Natural killer cell (primary cell): Measurements from ENCODE around the gene CCL4L2. TPM values are rescaled to one million over a fixed set of nuclear protein-coding genes. Genes with fewer than 3 reads are reported as not detected.
A peak's percentile ranks its signal among the peaks of the same experiment; 100 is the strongest.
"Not testable (repeated sequence)": the region's sequence is repeated elsewhere in the genome, so short reads cannot be mapped to it uniquely, and the experiment has no call there.

Experiments
- ATAC-seq, 3 donors: fragments of 150-1000 bp in 2 of 3; fragments of 200-7000 bp in 1 of 3; cut with Tn5 transposase; 1 replicate in 1 of 3; 2 replicates in 2 of 3; pipeline ENCODE4 v1.10.0; 2021; ENCODE audit warnings: mild to moderate bottlenecking in 2 of 3, moderate library complexity in 2 of 3
- DNase-seq, 2 donors: peaks; one replicate each; pipeline versions ENCODE4 v3.0.0 to v3.0.0-alpha.2; 2013 to 2021; ENCODE audit warnings: mixed read lengths in 1 of 2
- H3K27ac ChIP-seq: one replicate; pipeline ENCODE4 v1.5.1; 2013; ENCODE audit warnings: mild to moderate bottlenecking, low read length
- H3K27me3 ChIP-seq: one replicate; pipeline ENCODE4 v1.6.1; 2013; ENCODE audit warnings: low read length; ENCODE audit not compliant: control insufficient read depth, insufficient read depth
- H3K36me3 ChIP-seq: one replicate; pipeline ENCODE4 v1.6.1; 2013; ENCODE audit warnings: low read length; ENCODE audit not compliant: control insufficient read depth, insufficient read depth
- H3K4me1 ChIP-seq: one replicate; pipeline ENCODE4 v1.6.1; 2013; ENCODE audit warnings: low read length; ENCODE audit not compliant: control insufficient read depth, insufficient read depth
- H3K4me3 ChIP-seq: one replicate; pipeline ENCODE4 v1.5.1; 2013; ENCODE audit warnings: low read length
- H3K9me3 ChIP-seq: one replicate; pipeline ENCODE4 v1.6.1; 2013; ENCODE audit warnings: low read length; ENCODE audit not compliant: control insufficient read depth, insufficient read depth
- H3K27ac Mint-ChIP-seq, 2 donors: one replicate each; pipeline ENCODE4 v1.8.0; 2022; ENCODE audit warnings: mild to moderate bottlenecking in 2 of 2, mixed read lengths in 2 of 2, moderate library complexity in 1 of 2
- H3K27me3 Mint-ChIP-seq, 2 donors: one replicate each; pipeline ENCODE4 v1.8.0; 2022; ENCODE audit warnings: low read depth in 2 of 2, mixed read lengths in 2 of 2
- H3K36me3 Mint-ChIP-seq: one replicate; pipeline ENCODE4 v1.8.0; 2022; ENCODE audit warnings: mixed read lengths
- H3K4me1 Mint-ChIP-seq, 2 donors: one replicate each; pipeline ENCODE4 v1.8.0; 2022; ENCODE audit warnings: mixed read lengths in 2 of 2
- H3K4me3 Mint-ChIP-seq: one replicate; pipeline ENCODE4 v1.8.0; 2022; ENCODE audit warnings: mild to moderate bottlenecking, moderate library complexity, mixed read lengths
- H3K9me3 Mint-ChIP-seq, 2 donors: one replicate each; pipeline ENCODE4 v1.8.0; 2022; ENCODE audit warnings: mixed read lengths in 2 of 2
- CTCF ChIP-seq: fragments of 200-600 bp; IDR thresholded peaks from one replicate; pipeline ENCODE4 v1.8.0; 2022; ENCODE audit warnings: antibody characterized with exemption
- WGBS: methylation state at CpG from one replicate; pipeline ENCODE4 v1.1.7; 2013; ENCODE audit warnings: missing lambda C conversion rate; ENCODE audit not compliant: insufficient coverage; 5-methylcytosine and 5-hydroxymethylcytosine counted together
- intact Hi-C: fragments of 100-400 bp; cut with micrococcal nuclease; formaldehyde crosslinking; loops from one replicate; pipeline ENCODE4 v1.14.2; 2022
- total RNA-seq, 4 donors: library from RNA; stranded (reverse); fragments of 120-200 nt in 1 of 4; gene quantifications; one replicate each; pipeline versions ENCODE4 v1.2.3 to v1.2.4, GENCODE V29; 2013 to 2022

Gene CCL4L2
- total RNA-seq, 3 donors from 2014 or later (not counting 1 experiment from before 2014, with no cell fraction given): 23.7 to 31.2 (median 25.4) TPM

GRCh38 chr17:36187943-36188665 lies 22.8 kb upstream of the CCL4L2 start:
- H3K9me3 Mint-ChIP-seq, H3K4me3 ChIP-seq, ATAC-seq, H3K27me3 Mint-ChIP-seq, H3K36me3 Mint-ChIP-seq, H3K27me3 ChIP-seq, H3K9me3 ChIP-seq: not testable (repeated sequence)
- Mint-ChIP-seq H3K27ac (peak overlapping the region; percentile 93 to 98), H3K4me3 (peak overlapping the region; percentile 79), H3K4me1 (peaks cover 87 to 96% of the 10 kb centered on the region in 2 donors)
- 80% methylated on average over 1 of the region's 5 CpGs for WGBS
- Histone ChIP-seq H3K36me3 (peaks cover 17% of the 10 kb centered on the region), H3K4me1 (peaks cover 88% of the 10 kb centered on the region), H3K27ac (peak overlapping the region; percentile 47)
- DNase-seq: peak in 1 of 2 donors; percentile 50
- intact Hi-C loops: loop anchor here (1.0 to 10.0 kb wide), 4 partner anchors 8 to 653 kb away; partner anchors contain the start of genes CCL3L1, CCL3L3 and SLFN12L

DNA sequence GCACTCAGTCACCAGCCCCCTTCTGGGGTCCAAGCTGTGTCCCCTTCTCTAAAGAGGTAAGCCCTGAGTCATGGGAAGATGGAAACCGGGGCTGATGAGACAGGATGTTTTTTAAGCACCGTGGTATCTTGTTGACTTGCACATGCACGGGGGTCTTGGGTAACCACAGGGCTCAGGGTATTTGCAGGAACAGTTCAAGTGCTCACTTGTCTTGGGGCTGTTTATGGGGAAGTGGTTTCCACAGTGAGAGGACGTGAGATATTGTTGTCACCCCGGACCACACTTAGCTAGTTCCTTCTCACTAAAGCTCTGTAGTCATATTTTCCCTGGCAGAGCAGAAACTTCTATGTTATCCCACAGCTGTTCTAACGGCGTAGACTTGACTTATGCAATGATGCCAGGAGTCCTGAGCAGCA lies 22.0 kb upstream of the CCL4L2 start:
- intact Hi-C loops: loop anchor here (1.0 to 10.0 kb wide), 5 partner anchors 7 to 654 kb away; partner anchors contain the start of genes CCL3L1, CCL3L3 and SLFN12L
- Mint-ChIP-seq H3K36me3 (no peaks in the 10 kb centered on the region), H3K4me1 (peaks cover 92 to 96% of the 10 kb centered on the region in 2 donors), H3K9me3 (no peaks in the 10 kb centered on the region), H3K27me3 (no peaks in the 10 kb centered on the region), H3K27ac (peak overlapping the region; percentile 93 to 98), H3K4me3 (peak overlapping the region; percentile 79)
- peaks cover 17% of the 10 kb centered on the region for H3K36me3 ChIP-seq
- no peaks in the 10 kb centered on the region for H3K9me3 ChIP-seq
- no peak overlapping the region for H3K4me3 ChIP-seq
- no peak for TF ChIP-seq CTCF
- peak overlapping the region; percentile 47 for H3K27ac ChIP-seq
- peaks cover 80% of the 10 kb centered on the region for H3K4me1 ChIP-seq
- 4% methylated on average over 3 of the region's 7 CpGs for whole genome bisulfite sequencing
- ATAC-seq (peak; percentile 78 to 90 (median 89)), DNase-seq (peak; percentile 85 to 88)
- H3K27me3 ChIP-seq: no peaks in the 10 kb centered on the region

DNA sequence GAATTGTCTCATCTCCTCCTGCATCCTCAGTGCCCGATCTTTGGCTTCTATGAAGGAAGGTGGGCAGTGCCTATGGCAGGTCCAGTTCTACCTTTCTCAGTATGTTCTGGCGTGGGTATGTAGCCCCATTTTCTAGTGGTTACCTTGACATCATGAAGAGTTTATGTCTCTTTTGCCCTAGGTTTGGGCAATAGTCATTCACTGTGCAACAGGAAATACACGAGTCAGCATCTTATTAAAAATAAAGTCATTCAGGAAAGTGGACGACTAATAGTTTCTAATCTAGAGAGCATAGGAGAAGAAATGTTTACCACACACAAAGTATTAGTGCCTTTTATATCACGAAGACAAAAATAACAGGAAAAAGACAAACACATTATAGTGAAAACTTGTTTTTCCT lies 20.9 kb upstream of the CCL4L2 start:
- not testable (repeated sequence) for H3K27me3 ChIP-seq, ATAC-seq, H3K9me3 Mint-ChIP-seq, H3K9me3 ChIP-seq, H3K27me3 Mint-ChIP-seq, H3K27ac ChIP-seq, H3K36me3 Mint-ChIP-seq, H3K4me3 ChIP-seq, DNase-seq
- peaks cover 95% of the 10 kb centered on the region in 2 donors for H3K4me1 Mint-ChIP-seq
- H3K4me3 Mint-ChIP-seq: peak overlapping the region; percentile 45
- peak overlapping the region; percentile 93 to 96 for H3K27ac Mint-ChIP-seq
- intact Hi-C loops: loop anchor here (1.0 to 10.0 kb wide), 5 partner anchors 9 to 655 kb away; partner anchors contain the start of gene SLFN12L
- peaks cover 76% of the 10 kb centered on the region for H3K4me1 ChIP-seq
- 71% methylated on average over 1 of the region's 5 CpGs for WGBS
- H3K36me3 ChIP-seq: peaks cover 19% of the 10 kb centered on the region

DNA sequence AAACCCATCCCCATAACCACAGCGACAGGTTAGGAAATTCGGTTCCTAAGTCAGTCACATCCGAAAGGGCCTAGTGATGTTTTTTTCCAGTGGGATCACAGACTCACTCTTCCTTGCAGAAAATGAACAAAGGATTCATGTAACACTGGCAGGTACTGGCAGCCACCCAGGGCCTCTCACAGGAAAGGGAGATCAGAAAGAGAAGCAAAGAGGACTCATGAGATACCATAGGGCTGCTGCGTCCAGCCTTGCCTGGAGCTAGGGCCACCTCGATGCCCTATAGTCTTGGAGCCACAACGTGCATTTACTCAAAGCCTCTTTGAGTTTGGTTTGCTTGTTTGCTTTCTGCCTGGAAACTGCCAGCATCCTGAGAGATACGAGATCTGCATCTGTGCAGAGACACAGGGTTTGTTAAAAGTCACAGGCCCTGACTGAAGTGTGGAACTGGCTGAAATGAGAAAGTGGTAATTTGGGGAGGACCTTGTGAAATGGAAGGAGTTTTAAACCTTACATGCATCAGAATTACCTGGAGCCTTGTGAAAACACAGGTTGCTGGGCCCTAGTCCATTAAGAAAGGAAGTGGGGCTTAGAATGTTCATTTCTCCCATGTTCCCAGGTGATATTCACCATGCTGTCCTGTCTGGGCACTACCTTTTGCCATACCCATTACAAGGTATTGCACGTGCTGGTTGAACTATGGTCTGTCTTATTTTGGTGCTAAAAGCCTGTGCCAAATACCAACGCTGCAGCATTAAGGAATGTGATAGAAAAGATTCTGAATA lies 20.1 kb upstream of the CCL4L2 start:
- 81% methylated on average over 6 of the region's 9 CpGs for WGBS
- H3K27ac Mint-ChIP-seq: peak overlapping the region; percentile 93 to 96
- ATAC-seq, H3K27me3 ChIP-seq, H3K9me3 Mint-ChIP-seq, H3K27me3 Mint-ChIP-seq, H3K4me3 ChIP-seq, H3K36me3 Mint-ChIP-seq, DNase-seq, H3K9me3 ChIP-seq, H3K27ac ChIP-seq: not testable (repeated sequence)
- peaks cover 80% of the 10 kb centered on the region for H3K4me1 ChIP-seq
- peaks cover 92 to 94% of the 10 kb centered on the region in 2 donors for H3K4me1 Mint-ChIP-seq
- peaks cover 15% of the 10 kb centered on the region for H3K36me3 ChIP-seq
- H3K4me3 Mint-ChIP-seq: peak overlapping the region; percentile 42
- intact Hi-C loops: loop anchor here (1.0 kb wide), 1 partner anchor 9 kb away; no protein-coding TSS in a partner anchor
